Amniotic stem cell (primary cell): ENCODE data around the gene CTSA.
"Not testable (repeated sequence)": the region's sequence is repeated elsewhere in the genome, so short reads cannot be mapped to it uniquely, and the experiment has no call there.

Experiments used
- DNase-seq: peaks from one replicate; lab custom pipeline; 2025; lab: John Stamatoyannopoulos, UW

The CTSA gene

DNA sequence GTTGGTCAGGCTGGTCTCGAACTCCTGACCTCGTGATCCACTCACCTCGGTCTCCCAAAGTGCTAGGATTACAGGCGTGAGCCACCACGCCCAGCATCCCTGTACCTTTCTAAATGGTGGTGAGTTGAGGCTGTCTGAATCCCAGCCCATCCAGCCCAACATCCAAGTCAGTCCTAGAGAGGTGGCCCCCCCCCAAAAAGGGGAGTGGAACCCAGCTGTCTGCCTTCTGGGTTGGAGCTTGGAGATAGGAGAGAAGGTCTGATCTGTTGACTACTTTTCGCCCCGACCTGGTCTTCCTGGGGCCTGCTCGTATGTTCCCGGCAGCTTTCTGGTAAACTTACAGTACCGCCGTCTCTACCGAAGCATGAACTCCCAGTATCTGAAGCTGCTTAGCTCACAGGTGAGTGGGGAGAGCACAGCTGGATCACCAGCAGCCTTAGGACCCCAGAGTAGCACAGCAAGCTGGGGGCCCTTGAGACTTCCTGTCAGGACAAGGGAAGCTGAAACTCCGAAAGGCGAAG lies 5.6 kb downstream of the CTSA start:
- no peak for DNase-seq

GRCh38 chr20:45897289-45897688 lies 6.2 kb downstream of the CTSA start:
- DNase-seq: no peak

- no peak for DNase-seq
Measured at GRCh38 chr20:45897692-45898091, 6.6 kb downstream of the CTSA start.

DNA sequence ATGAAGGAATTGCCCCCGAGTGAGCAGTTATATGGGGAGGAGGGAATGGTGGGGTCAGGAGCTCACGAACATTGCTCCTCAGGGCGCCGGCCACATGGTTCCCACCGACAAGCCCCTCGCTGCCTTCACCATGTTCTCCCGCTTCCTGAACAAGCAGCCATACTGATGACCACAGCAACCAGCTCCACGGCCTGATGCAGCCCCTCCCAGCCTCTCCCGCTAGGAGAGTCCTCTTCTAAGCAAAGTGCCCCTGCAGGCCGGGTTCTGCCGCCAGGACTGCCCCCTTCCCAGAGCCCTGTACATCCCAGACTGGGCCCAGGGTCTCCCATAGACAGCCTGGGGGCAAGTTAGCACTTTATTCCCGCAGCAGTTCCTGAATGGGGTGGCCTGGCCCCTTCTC lies 7.2 kb downstream of the CTSA start:
- no peak for DNase-seq

DNA sequence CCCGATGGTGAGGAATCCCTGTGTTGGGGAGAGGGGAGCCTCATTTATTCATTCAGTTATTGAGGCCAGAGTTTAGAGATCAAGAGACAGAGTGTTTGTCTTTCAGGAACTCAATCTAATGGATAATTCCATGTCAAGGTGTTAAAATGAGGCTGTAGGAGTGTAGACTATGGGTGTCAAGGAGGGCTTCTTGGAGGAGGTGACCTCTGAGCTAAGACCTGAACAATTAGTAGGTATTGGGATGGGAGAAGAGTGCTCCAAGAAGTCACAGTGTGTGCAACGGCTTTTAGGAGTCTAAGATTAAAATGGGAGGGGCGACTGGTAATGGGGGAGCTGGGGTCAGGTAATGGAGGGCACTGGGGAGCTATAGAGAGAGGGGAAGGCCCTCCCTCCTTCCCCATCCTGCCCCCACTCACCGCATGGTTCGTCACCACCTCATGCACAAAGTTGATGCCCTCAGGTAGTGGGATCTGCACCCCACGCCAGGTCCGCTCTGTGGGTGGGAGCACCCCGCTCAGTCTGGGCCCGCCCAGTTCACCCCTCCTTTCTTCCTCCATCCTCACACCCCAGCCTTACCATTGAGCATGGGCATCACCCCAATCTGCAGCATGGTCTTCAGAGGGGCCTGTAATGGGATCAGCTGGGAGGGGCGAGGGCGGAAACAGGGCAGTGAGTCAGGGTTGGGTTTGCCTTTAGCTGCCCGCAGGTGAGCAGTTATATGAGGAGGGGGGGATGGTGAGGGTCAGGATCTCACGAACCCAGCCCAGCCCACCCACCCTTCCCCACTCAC lies 8.1 kb downstream of the CTSA start:
- DNase-seq: no peak

- not testable (repeated sequence) for DNase-seq
Measured at GRCh38 chr20:45901332-45901731, 10.2 kb downstream of the CTSA start.

GRCh38 chr20:45902199-45902701 lies 11.1 kb downstream of the CTSA start:
- no peak for DNase-seq

DNA sequence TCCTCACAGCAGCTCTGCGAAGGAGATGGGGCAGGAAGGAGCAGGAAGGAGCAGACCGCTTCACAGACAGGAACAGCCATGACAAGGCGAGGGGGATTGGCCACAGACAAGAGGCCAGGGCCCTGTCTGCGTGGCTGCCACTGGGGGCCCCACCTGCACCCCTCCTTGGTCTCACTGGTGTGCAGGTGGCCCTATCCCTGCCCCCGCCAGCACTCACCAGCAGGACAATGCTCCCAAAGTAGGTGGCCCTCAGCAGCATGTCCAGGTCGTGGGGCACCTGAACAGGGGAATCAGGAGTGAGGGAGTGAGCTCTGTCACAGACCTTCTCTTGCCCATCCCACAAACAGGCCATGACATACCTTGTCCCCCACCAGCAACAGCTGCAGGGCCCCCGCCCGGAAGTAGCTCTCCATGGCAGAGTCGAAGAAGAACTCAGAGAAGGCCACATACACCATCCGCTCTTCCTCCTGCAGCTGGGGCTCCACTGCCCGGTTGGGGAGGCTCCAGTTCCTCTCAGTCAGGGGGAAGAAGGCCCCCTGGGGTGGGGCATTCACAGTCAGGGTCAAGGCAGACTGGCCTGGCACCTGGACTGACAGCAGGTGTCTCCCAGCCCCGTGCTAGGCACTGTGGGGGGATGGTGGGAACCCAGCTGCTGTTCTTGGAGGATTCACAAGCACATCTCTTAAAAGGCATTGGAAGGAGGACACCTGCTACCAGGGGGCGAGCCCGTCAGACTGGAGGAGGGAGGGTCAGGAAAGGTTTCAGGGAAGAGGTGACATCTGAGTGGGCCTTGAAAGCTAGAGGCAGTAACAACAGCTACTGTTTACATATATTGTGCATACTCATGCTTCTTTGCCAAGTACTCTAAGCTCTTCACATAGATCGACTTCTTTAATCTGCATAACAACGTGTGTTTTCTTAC lies 13.7 kb downstream of the CTSA start:
- no peak for DNase-seq

DNA sequence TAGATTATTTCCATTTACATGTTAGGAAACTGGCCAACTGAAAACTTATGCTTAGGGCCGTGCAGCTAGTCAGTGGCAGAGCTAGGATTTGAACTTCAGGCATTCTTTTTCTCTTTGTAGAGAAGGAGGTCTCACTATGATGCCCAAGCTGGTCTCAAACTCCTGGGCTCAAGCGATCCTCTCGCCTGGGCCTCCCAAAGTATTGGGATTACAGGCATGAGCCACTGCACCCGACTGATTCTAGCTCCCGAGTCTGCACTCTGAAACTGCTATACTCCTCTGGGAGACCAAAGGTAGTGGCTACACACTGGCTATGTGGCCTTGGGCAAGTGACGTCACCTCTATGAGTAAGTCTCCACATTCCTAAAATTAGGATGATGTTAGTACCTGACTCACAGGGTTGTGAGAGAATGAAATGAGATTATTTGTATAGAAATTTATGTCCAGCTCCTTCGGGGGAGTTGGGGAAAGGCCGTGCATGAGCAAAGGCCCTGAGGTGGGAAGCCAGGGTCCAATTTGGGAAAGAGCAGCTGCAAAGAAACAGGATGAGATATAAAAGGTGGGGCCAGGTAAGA lies 14.5 kb downstream of the CTSA start:
- DNase-seq: peak; percentile 87

- no peak for DNase-seq
Measured at GRCh38 chr20:45907219-45907948, 16.2 kb downstream of the CTSA start.

DNA sequence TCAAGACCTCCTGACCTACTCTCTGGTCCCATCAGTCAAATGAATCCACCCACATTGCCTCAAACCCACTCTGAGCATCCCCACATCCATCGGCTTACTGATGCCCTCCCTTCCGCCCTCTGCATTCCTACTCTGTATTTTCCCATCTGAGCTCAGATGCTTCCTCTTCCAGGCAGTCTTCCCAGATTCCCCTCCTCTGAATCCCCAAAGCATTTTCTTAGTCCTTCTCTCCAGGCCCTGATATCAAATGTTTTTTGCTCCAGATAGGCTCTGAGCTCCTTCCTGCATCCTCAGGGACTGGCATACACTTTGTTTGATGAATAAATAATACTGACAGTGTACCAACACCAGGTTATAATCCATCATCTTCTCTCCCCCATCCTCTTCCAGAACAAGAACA lies 16.9 kb downstream of the CTSA start:
- DNase-seq: no peak

- DNase-seq: no peak
Measured at GRCh38 chr20:45909336-45909808, 18.2 kb downstream of the CTSA start.

DNA sequence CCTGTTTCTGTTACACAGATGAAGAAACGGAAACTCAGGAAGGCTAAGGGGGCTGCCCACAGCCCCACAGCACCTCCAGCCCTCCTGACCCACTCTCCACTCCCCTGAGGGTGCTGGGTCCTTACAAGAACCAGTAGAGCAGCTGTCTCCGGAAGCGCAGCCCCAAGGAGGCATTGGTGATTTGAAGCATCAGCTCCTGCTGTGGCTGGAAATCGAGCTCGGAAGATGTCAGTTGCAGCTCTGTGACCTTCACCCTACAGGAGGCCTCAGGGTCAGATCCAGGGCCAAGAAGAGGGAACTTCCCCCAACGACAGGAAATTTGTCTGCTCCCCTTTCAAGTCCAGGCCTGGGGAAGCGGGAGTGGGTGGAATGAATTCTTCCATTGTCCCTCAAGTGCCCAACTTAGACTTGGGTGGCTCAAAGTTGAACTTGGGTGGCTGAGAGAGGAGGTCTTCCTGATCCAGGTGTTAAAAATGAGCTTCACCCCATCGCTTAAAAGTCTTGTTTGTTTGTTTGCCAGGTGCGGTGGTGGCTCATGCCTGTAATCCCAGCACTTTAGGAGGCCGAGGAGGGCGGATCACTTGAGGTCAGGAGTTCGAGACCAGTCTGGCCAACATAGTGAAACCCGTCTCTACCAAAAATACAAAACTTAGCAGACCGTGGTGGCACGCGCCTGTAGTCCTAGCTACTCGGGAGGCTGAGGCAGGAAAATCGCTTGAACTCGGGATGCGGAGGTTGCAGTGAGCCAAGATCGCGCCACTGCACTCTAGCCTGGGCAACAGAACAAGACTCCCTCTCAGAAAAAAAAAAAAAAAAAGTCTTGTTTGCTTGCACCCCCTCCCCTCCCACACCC lies 18.9 kb downstream of the CTSA start:
- DNase-seq: no peak

GRCh38 chr20:45910670-45911485 lies 19.7 kb downstream of the CTSA start:
- DNase-seq: peak; percentile 86

GRCh38 chr20:45911486-45912343 lies 20.6 kb downstream of the CTSA start, which contains the start of gene PLTP:
Gene PLTP (minus strand): TSS chr20:45912155. CDS start chr20:45911452, 703 bp downstream.
- DNase-seq: no peak

GRCh38 chr20:45912344-45912682 lies 21.2 kb downstream of the CTSA start:
- DNase-seq: no peak

DNA sequence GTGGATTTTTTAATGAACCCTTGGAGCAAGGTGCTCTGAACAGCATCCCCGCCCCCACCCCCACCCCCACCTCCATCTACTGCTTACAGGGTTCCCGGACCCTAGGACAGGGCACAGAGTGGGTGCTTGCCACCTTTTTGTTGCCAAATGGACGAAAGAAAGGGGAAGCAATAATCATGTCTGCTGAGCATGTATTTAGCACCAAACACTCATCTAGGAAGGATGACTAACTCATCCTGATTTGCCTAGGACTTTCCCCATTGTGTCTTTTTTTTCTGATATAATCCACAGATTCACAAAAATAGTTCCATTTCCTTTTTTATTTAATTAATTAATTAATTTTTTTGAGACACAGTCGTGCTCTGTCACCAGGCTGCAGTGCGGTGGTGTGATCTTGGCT lies 22.0 kb downstream of the CTSA start:
- no peak for DNase-seq

- DNase-seq: no peak
Measured at GRCh38 chr20:45917790-45918141, 26.6 kb downstream of the CTSA start.
